ENCODE measurements around the gene COL4A5. TPM values are rescaled to one million over a fixed set of nuclear protein-coding genes. Genes with fewer than 3 reads are reported as not detected.

COL4A5 gene
- total RNA-seq, 2 donors from 2014 or later = 2.7 to 7.0 TPM

GRCh38 chrX:108399418-108400165 lies 40.0 kb upstream of the COL4A5 start:
- Histone ChIP-seq H3K4me1 (no peaks in the 10 kb centered on the region), H3K9ac (ENCODE audit: low read depth in 2 of 2, low read length in 2 of 2) (no peak overlapping the region), H3K27ac (no peak overlapping the region), H3K36me3 (no peaks in the 10 kb centered on the region), H3K4me3 (no peak overlapping the region), H3K27me3 (no peaks in the 10 kb centered on the region), H3K9me3 (no peaks in the 10 kb centered on the region)
- TF ChIP-seq CTCF (IDR thresholded peaks at IDR 0.05) = no peak
- no peak for DNase-seq
- intact Hi-C loops (cut with DNase I) = no loop called here

GRCh38 chrX:108412783-108413182 lies 26.9 kb upstream of the COL4A5 start:
- no peak for TF ChIP-seq CTCF (IDR thresholded peaks at IDR 0.05)
- DNase-seq = no peak
- H3K9ac ChIP-seq (ENCODE audit: low read depth in 2 of 2, low read length in 2 of 2) = no peak overlapping the region

GRCh38 chrX:108415146-108415545 lies 24.5 kb upstream of the COL4A5 start:
- no peak for DNase-seq
- intact Hi-C loops (cut with DNase I) = no loop called here

More at GRCh38 chrX:108412783-108413182, 26.9 kb upstream of the COL4A5 start:
- Histone ChIP-seq H3K36me3 (no peaks in the 10 kb centered on the region), H3K4me1 (no peaks in the 10 kb centered on the region), H3K4me3 (no peak overlapping the region), H3K27ac (no peak overlapping the region), H3K9me3 (no peaks in the 10 kb centered on the region), H3K27me3 (no peaks in the 10 kb centered on the region)
- intact Hi-C loops (cut with DNase I) = no loop called here

GRCh38 chrX:108415891-108416290 lies 23.7 kb upstream of the COL4A5 start:
- TF ChIP-seq CTCF (IDR thresholded peaks at IDR 0.05) = no peak
- no peak overlapping the region for H3K4me3 ChIP-seq
- H3K9ac ChIP-seq (ENCODE audit: low read depth in 2 of 2, low read length in 2 of 2) = no peak overlapping the region
- DNase-seq = no peak
- no peaks in the 10 kb centered on the region for H3K4me1 ChIP-seq
- intact Hi-C loops (cut with DNase I) = no loop called here
- H3K36me3 ChIP-seq = no peaks in the 10 kb centered on the region
- H3K9me3 ChIP-seq = no peaks in the 10 kb centered on the region
- H3K27me3 ChIP-seq = no peaks in the 10 kb centered on the region
- no peak overlapping the region for H3K27ac ChIP-seq

More at GRCh38 chrX:108415146-108415545, 24.5 kb upstream of the COL4A5 start:
- Histone ChIP-seq H3K27me3 (no peaks in the 10 kb centered on the region), H3K4me3 (no peak overlapping the region), H3K36me3 (no peaks in the 10 kb centered on the region), H3K9ac (ENCODE audit: low read depth in 2 of 2, low read length in 2 of 2) (no peak overlapping the region), H3K4me1 (no peaks in the 10 kb centered on the region), H3K27ac (no peak overlapping the region), H3K9me3 (no peaks in the 10 kb centered on the region)
- TF ChIP-seq CTCF (IDR thresholded peaks at IDR 0.05) = no peak

- no peak overlapping the region for H3K9ac ChIP-seq (ENCODE audit: low read depth in 2 of 2, low read length in 2 of 2)
- H3K4me3 ChIP-seq = no peak overlapping the region
- H3K4me1 ChIP-seq = no peaks in the 10 kb centered on the region
- intact Hi-C loops (cut with DNase I) = no loop called here
- H3K27me3 ChIP-seq = no peaks in the 10 kb centered on the region
- no peak for TF ChIP-seq CTCF (IDR thresholded peaks at IDR 0.05)
- H3K27ac ChIP-seq = no peak overlapping the region
- no peaks in the 10 kb centered on the region for H3K9me3 ChIP-seq
- no peak for DNase-seq
- no peaks in the 10 kb centered on the region for H3K36me3 ChIP-seq
These were observed 22.4 kb upstream of the COL4A5 start for GRCh38 chrX:108417257-108417656.
